OCI-LY3 (cell line): ENCODE data around the gene MED25.

Experiments used
- H2AFZ ChIP-seq: fragments of 200-600, 300-600 bp; shearing (Covaris generic); 2 replicates; pipeline ENCODE4 v1.6.0; 2014; ENCODE audit warnings: antibody characterized with exemption, low read depth, low read length
- H3K27ac ChIP-seq: fragments of 200-600, 300-600 bp; sonication (generic); 2 replicates; pipeline ENCODE4 v1.5.1; 2014; ENCODE audit warnings: mild to moderate bottlenecking, low read length, moderate library complexity, mixed read lengths
- H3K27me3 ChIP-seq: fragments of 200-600, 300-600 bp; sonication (generic); 2 replicates; pipeline ENCODE4 v1.6.1; 2014; ENCODE audit warnings: low read depth, low read length, mixed read lengths
- H3K36me3 ChIP-seq: fragments of 200-600, 300-600 bp; sonication (generic); replicated peaks from 2 replicates; pipeline ENCODE3; 2014; ENCODE audit warnings: low read depth, low read length, mixed read lengths
- H3K4me1 ChIP-seq: fragments of 300-600, 200-600 bp; sonication (generic); 2 replicates; pipeline ENCODE4 v1.6.1; 2014; ENCODE audit warnings: low read length, mixed read lengths
- H3K4me2 ChIP-seq: fragments of 200-600, 300-600 bp; sonication (generic); 2 replicates; pipeline ENCODE4 v1.6.1; 2014; ENCODE audit warnings: low read length, mixed read lengths
- H3K4me3 ChIP-seq: fragments of 300-600, 200-600 bp; sonication (generic); 2 replicates; pipeline ENCODE4 v1.5.1; 2014; ENCODE audit warnings: antibody characterized with exemption, mild to moderate bottlenecking, low read length, moderate library complexity
- H3K79me2 ChIP-seq: fragments of 300-600, 200-600 bp; shearing (Covaris generic); 2 replicates; pipeline ENCODE4 v1.6.1; 2014; ENCODE audit warnings: mild to moderate bottlenecking, low read length, mixed read lengths
- H3K9ac ChIP-seq: fragments of 300-600, 200-600 bp; shearing (Covaris generic); 2 replicates; pipeline ENCODE4 v1.6.0; 2014; ENCODE audit warnings: mild to moderate bottlenecking, low read length, moderate library complexity
- H3K9me3 ChIP-seq: fragments of 200-600, 300-600 bp; shearing (Covaris generic); 2 replicates; pipeline ENCODE4 v1.6.1; 2014; ENCODE audit warnings: low read length, mixed read lengths; ENCODE audit not compliant: insufficient read depth
- H4K20me1 ChIP-seq: fragments of 200-600, 300-600 bp; sonication (generic); 2 replicates; pipeline ENCODE4 v1.6.1; 2016; ENCODE audit warnings: low read length, mixed read lengths; ENCODE audit not compliant: insufficient read depth
- EZH2phosphoT487 ChIP-seq: fragments of 200-600 bp; shearing (Covaris generic); IDR thresholded peaks from 2 replicates; pipeline ENCODE4 v1.6.1; 2018; ENCODE audit warnings: antibody characterized with exemption, mixed run types, low read depth
- TF ChIP-seq, protein P1 (sequence below): fragments of 200-600, 300-600 bp; sonication (generic); IDR thresholded peaks from 2 replicates; pipeline ENCODE4 v1.5.1; 2014; ENCODE audit warnings: antibody characterized with exemption, low read length, low read depth

MED25 gene

DNA sequence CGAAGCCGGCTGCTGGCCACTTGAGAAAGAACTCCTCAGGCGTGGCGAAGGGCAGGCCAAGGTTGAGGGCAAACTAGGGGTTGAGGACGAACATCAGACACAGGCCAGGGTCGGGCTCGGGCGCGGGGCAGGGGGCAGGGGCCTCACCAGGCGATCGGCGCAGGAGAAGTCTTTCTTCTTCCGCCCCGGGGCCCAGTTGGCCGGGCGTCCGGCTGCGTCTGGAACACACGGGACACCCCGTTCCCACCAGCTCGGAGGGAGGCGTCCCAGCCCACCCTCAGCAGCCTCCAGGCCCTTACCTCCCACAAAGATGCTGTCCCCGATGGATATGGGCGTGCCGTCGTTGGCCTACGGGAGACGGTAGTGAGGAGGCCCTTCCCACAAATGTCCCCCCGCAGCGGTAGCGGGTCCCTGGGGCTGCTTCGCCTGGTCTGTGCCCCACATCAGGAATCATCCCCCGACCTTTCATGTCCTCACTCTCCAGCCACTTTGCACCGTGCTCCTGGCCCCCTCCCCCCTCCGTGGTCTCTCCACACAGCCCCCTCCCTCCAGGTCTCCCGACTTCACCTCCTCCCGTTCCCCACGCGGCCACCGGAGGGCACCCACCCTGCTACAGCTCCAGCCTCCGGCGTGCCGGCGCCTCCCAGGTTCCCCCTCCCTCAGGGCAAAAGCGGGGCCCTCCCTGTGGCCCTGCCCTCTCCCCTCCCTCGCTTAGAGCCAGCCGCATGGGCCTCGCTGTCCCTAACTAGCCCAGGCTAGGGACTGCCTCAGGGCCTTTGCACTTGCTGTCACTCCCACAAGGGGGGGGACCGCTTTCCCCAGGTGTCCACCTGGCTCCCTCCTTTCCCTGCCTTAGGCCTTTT is 44.5 kb downstream of the MED25 start:
- Histone ChIP-seq H3K27me3 (no peaks in the 10 kb centered on the region), H3K27ac (no peak overlapping the region), H4K20me1 (no peaks in the 10 kb centered on the region), H3K79me2 (peaks cover 26% of the 10 kb centered on the region), H3K4me3 (no peak overlapping the region), H3K36me3 (peaks cover 59% of the 10 kb centered on the region), H3K9ac (no peak overlapping the region), H3K4me1 (peaks cover 8% of the 10 kb centered on the region), H3K9me3 (no peaks in the 10 kb centered on the region), H2AFZ (no peak overlapping the region), H3K4me2 (no peak overlapping the region)
- TF ChIP-seq, protein P1, sequence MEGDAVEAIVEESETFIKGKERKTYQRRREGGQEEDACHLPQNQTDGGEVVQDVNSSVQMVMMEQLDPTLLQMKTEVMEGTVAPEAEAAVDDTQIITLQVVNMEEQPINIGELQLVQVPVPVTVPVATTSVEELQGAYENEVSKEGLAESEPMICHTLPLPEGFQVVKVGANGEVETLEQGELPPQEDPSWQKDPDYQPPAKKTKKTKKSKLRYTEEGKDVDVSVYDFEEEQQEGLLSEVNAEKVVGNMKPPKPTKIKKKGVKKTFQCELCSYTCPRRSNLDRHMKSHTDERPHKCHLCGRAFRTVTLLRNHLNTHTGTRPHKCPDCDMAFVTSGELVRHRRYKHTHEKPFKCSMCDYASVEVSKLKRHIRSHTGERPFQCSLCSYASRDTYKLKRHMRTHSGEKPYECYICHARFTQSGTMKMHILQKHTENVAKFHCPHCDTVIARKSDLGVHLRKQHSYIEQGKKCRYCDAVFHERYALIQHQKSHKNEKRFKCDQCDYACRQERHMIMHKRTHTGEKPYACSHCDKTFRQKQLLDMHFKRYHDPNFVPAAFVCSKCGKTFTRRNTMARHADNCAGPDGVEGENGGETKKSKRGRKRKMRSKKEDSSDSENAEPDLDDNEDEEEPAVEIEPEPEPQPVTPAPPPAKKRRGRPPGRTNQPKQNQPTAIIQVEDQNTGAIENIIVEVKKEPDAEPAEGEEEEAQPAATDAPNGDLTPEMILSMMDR = peak; percentile 47
- TF ChIP-seq EZH2phosphoT487 = no peak

DNA sequence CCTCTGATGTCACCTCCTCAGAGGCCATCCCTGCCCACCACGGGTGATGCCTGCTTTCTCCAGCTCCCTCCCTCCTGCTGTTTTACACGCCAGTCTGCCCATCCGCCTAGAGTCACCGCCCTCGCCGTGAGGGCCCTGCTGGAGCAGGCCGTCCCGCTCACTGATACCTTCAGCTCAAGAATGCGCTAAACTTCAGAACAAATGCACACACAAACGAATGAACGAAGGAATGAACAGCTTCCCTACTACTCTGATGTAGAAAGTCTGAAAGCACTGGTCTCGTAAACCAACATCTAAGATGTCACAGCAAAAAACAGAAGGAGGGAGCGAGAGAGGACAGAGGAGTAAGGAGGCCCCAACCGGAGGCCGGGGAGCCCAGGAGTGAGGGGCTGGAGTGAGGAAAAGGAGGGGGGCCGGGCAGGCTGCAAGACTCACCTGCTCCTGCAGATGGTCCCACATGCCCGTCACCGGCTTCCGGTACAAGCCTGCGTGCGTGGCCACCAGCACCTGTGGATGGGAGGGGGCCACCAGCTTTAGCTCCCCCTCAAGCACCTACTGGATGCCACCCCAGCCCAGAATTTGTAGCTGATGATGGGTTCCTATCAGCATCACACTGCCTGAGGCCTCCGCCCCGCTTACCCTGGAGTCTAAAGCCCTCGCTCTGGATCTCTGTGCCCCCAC is 45.3 kb downstream of the MED25 start:
- peaks cover 26% of the 10 kb centered on the region for H3K79me2 ChIP-seq
- no peaks in the 10 kb centered on the region for H3K27me3 ChIP-seq
- H3K27ac ChIP-seq = no peak overlapping the region
- H3K4me2 ChIP-seq = no peak overlapping the region
- H3K4me3 ChIP-seq = no peak overlapping the region
- no peak overlapping the region for H3K9ac ChIP-seq
- H2AFZ ChIP-seq = no peak overlapping the region
- peaks cover 8% of the 10 kb centered on the region for H3K4me1 ChIP-seq
- TF ChIP-seq, protein P1 = no peak
- TF ChIP-seq EZH2phosphoT487 = no peak
- H4K20me1 ChIP-seq = no peaks in the 10 kb centered on the region
- peaks cover 53% of the 10 kb centered on the region for H3K36me3 ChIP-seq
- H3K9me3 ChIP-seq = no peaks in the 10 kb centered on the region

DNA sequence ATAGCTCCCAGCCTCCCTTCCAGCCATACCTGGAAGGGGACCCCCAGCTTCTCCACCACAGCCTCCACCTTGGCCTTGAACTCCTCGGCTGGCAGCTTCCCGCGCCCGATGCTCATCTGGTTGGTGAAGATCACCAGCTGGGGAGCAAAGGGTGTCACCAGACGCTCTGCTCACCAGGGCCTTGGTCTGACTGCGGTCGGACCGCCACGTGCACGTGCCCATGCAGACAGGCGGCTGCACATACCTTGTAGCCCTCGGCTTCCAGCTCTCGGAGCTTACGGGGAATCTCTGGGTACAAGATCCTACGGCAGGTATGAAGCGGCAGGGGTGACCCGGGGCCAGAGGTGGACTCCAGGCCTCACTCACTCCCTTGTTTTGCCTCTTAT is 45.8 kb downstream of the MED25 start:
- TF ChIP-seq, protein P1 = no peak
- TF ChIP-seq EZH2phosphoT487 = no peak
- no peaks in the 10 kb centered on the region for H3K27me3 ChIP-seq
- no peak overlapping the region for H3K4me3 ChIP-seq
- no peak overlapping the region for H3K27ac ChIP-seq
- H3K4me1 ChIP-seq = peaks cover 8% of the 10 kb centered on the region
- no peak overlapping the region for H2AFZ ChIP-seq
- peaks cover 26% of the 10 kb centered on the region for H3K79me2 ChIP-seq
- H4K20me1 ChIP-seq = no peaks in the 10 kb centered on the region
- H3K4me2 ChIP-seq = no peak overlapping the region
- H3K9ac ChIP-seq = no peak overlapping the region
- peaks cover 49% of the 10 kb centered on the region for H3K36me3 ChIP-seq
- H3K9me3 ChIP-seq = no peaks in the 10 kb centered on the region

DNA sequence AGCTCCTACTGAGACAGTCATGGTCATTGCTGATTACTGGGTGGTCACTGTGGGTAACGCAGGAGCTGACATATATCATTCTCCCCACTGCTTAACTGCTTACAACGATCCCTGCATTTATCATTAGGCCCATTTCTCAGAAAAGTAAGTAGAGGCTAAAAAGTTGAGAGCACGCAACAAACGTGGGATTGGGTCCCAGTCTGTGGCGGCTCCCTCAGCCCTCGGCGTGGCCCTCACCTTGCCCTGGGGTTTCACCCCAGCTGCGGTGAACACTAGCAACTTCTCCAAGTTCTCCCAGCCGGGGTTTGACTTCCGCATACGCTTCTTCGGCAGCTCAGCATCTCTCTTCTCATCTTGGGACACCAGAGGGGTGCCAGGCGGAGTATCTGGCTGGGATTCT is 46.8 kb downstream of the MED25 start:
- Histone ChIP-seq H3K27me3 (no peaks in the 10 kb centered on the region), H3K4me3 (no peak overlapping the region), H3K36me3 (peaks cover 42% of the 10 kb centered on the region), H3K79me2 (peaks cover 26% of the 10 kb centered on the region), H3K9me3 (no peaks in the 10 kb centered on the region), H4K20me1 (no peaks in the 10 kb centered on the region), H3K27ac (no peak overlapping the region), H3K4me1 (peaks cover 8% of the 10 kb centered on the region), H3K4me2 (no peak overlapping the region), H3K9ac (no peak overlapping the region), H2AFZ (no peak overlapping the region)
- TF ChIP-seq, protein P1 = no peak
- TF ChIP-seq EZH2phosphoT487 = no peak
